ENCODE data around the gene ANAPC2. TPM values are rescaled to one million over a fixed set of nuclear protein-coding genes. Genes with fewer than 3 reads are reported as not detected.

Gene ANAPC2
- total RNA-seq, 1 donor from 2014 or later, result 18.9 TPM

- peaks cover 33% of the 10 kb centered on the region for H4K20me1 ChIP-seq (ENCODE audit: low read depth)
- peaks cover 10% of the 10 kb centered on the region for H3F3A ChIP-seq (ENCODE audit: low read depth)
- H3K4me1 Mint-ChIP-seq, result no peaks in the 10 kb centered on the region
- no peak overlapping the region for H3K4me2 ChIP-seq
- no peaks in the 10 kb centered on the region for H3K9me3 ChIP-seq (ENCODE audit: low read depth)
- H3K4me3 ChIP-seq, result no peak overlapping the region
- H3K9me3 Mint-ChIP-seq, result no peaks in the 10 kb centered on the region
- H2AFZ ChIP-seq (replicated peaks), result no peak overlapping the region
- peaks cover 4% of the 10 kb centered on the region for H3K27me3 Mint-ChIP-seq (ENCODE audit: insufficient read depth, low read depth)
- peaks cover 11% of the 10 kb centered on the region for H3K4me1 ChIP-seq
- no peak overlapping the region for H3K27ac ChIP-seq
- peaks cover 3% of the 10 kb centered on the region for H3K36me3 Mint-ChIP-seq
- H3K27ac Mint-ChIP-seq, result no peak overlapping the region
- no peak for TF ChIP-seq CTCF (IDR thresholded peaks at IDR 0.05)
- no peak for TF ChIP-seq EZH2 (IDR thresholded peaks at IDR 0.05)
- TF ChIP-seq EZH2phosphoT487 (IDR thresholded peaks at IDR 0.05), result no peak
- H3K4me3 Mint-ChIP-seq, result no peak overlapping the region
- no peaks in the 10 kb centered on the region for H3K36me3 ChIP-seq
- no peaks in the 10 kb centered on the region for H3K79me2 ChIP-seq (ENCODE audit: low read depth)
- H3K9ac ChIP-seq, result no peak overlapping the region
- peaks cover 28% of the 10 kb centered on the region for H3K27me3 ChIP-seq
- DNase-seq (ENCODE audit: low spot score), result no peak
Measured at GRCh38 chr9:137178939-137179630, 9.3 kb downstream of the ANAPC2 start.

- peaks cover 36% of the 10 kb centered on the region for H4K20me1 ChIP-seq (ENCODE audit: low read depth)
- no peak overlapping the region for H3K27ac ChIP-seq
- H2AFZ ChIP-seq (replicated peaks), result no peak overlapping the region
- H3F3A ChIP-seq (ENCODE audit: low read depth), result peaks cover 10% of the 10 kb centered on the region
- peaks cover 4% of the 10 kb centered on the region for H3K27me3 Mint-ChIP-seq (ENCODE audit: insufficient read depth, low read depth)
- H3K9me3 ChIP-seq (ENCODE audit: low read depth), result no peaks in the 10 kb centered on the region
- peaks cover 3% of the 10 kb centered on the region for H3K36me3 Mint-ChIP-seq
- no peak overlapping the region for H3K4me2 ChIP-seq
- peaks cover 35% of the 10 kb centered on the region for H3K27me3 ChIP-seq
- H3K4me3 ChIP-seq, result no peak overlapping the region
- peaks cover 11% of the 10 kb centered on the region for H3K4me1 ChIP-seq
- H3K9ac ChIP-seq, result no peak overlapping the region
- H3K9me3 Mint-ChIP-seq, result no peaks in the 10 kb centered on the region
- no peak for TF ChIP-seq EZH2phosphoT487 (IDR thresholded peaks at IDR 0.05)
- TF ChIP-seq CTCF (IDR thresholded peaks at IDR 0.05), result no peak
- TF ChIP-seq EZH2 (IDR thresholded peaks at IDR 0.05), result no peak
- no peaks in the 10 kb centered on the region for H3K36me3 ChIP-seq
- no peak overlapping the region for H3K4me3 Mint-ChIP-seq
- no peaks in the 10 kb centered on the region for H3K79me2 ChIP-seq (ENCODE audit: low read depth)
- no peaks in the 10 kb centered on the region for H3K4me1 Mint-ChIP-seq
- H3K27ac Mint-ChIP-seq, result no peak overlapping the region
- no peak for DNase-seq (ENCODE audit: low spot score)
Measured at GRCh38 chr9:137178201-137178938, 10.0 kb downstream of the ANAPC2 start.

- Histone ChIP-seq H3K9ac (no peak overlapping the region), H3K36me3 (no peaks in the 10 kb centered on the region), H3K4me2 (no peak overlapping the region), H2AFZ (replicated peaks) (no peak overlapping the region), H4K20me1 (ENCODE audit: low read depth) (peaks cover 36% of the 10 kb centered on the region), H3K27ac (no peak overlapping the region), H3K79me2 (ENCODE audit: low read depth) (no peaks in the 10 kb centered on the region), H3K27me3 (peaks cover 53% of the 10 kb centered on the region), H3K9me3 (ENCODE audit: low read depth) (no peaks in the 10 kb centered on the region), H3K4me3 (no peak overlapping the region), H3K4me1 (peaks cover 11% of the 10 kb centered on the region), H3F3A (ENCODE audit: low read depth) (peaks cover 10% of the 10 kb centered on the region)
- Mint-ChIP-seq H3K36me3 (no peaks in the 10 kb centered on the region), H3K9me3 (no peaks in the 10 kb centered on the region), H3K4me1 (no peaks in the 10 kb centered on the region), H3K27ac (no peak overlapping the region), H3K27me3 (ENCODE audit: insufficient read depth, low read depth) (peaks cover 6% of the 10 kb centered on the region), H3K4me3 (no peak overlapping the region)
- TF ChIP-seq EZH2phosphoT487 (IDR thresholded peaks at IDR 0.05), result no peak
- no peak for TF ChIP-seq EZH2 (IDR thresholded peaks at IDR 0.05)
- peak; percentile 43 for TF ChIP-seq CTCF (IDR thresholded peaks at IDR 0.05)
- peak; percentile 57 for DNase-seq (ENCODE audit: low spot score)
Measured at GRCh38 chr9:137176302-137177182, 11.8 kb downstream of the ANAPC2 start.
